GM21723 (cell line): ENCODE results near the gene TEFM.
"Not testable (repeated sequence)": the region's sequence is repeated elsewhere in the genome, so short reads cannot be mapped to it uniquely, and the experiment has no call there.

Source experiments
- ATAC-seq: cut with Tn5 transposase; IDR thresholded peaks from one replicate; pipeline ENCODE4 v1.9.1; 2021; ENCODE audit warnings: mild to moderate bottlenecking, moderate library complexity; ENCODE audit not compliant: unreplicated experiment

Gene TEFM

GRCh38 chr17:30921544-30922196, 15.6 kb upstream of the TEFM start, which contains the start of gene ADAP2:
ADAP2 (plus strand) TSS chr17:30921945; CDS start chr17:30922015, 70 bp downstream.
- ATAC-seq: no peak

GRCh38 chr17:30920683-30921543, 14.9 kb upstream of the TEFM start:
- no peak for ATAC-seq

DNA sequence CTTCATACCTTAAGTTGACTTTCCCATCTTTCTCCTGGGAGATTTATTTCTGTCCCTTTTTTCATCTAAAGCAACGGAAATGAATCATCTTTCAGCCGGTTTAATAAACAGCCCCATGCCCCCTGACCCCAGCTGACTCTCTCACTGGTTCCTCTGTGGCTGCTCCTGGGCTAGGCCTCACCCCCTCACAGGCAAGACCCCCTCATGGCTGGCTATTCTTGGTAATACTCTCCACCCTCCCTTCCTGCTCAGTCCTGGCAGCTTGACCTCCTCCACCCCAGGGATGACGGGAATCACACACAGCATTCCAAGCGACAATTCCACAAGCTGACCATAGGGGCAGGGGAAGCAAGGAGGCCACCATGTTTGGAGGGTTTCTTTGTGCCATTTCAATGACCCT, 14.2 kb upstream of the TEFM start:
- ATAC-seq: no peak

- no peak for ATAC-seq
Measured at GRCh38 chr17:30917050-30917449, 11.0 kb upstream of the TEFM start.

- ATAC-seq: no peak
Measured at GRCh38 chr17:30915833-30916611, 10.0 kb upstream of the TEFM start.

- no peak for ATAC-seq
Measured at GRCh38 chr17:30913955-30914354, 7.9 kb upstream of the TEFM start.

- not testable (repeated sequence) for ATAC-seq
Measured at GRCh38 chr17:30910151-30910550, 4.1 kb upstream of the TEFM start.

- no peak for ATAC-seq
Measured at GRCh38 chr17:30908717-30909420, 2.8 kb upstream of the TEFM start.

GRCh38 chr17:30905742-30906100, 317 bp downstream of the TEFM start:
- peak; percentile 23 for ATAC-seq

GRCh38 chr17:30897311-30897710, 8.7 kb downstream of the TEFM start:
- ATAC-seq: no peak

GRCh38 chr17:30894236-30894635, 11.8 kb downstream of the TEFM start:
- no peak for ATAC-seq

DNA sequence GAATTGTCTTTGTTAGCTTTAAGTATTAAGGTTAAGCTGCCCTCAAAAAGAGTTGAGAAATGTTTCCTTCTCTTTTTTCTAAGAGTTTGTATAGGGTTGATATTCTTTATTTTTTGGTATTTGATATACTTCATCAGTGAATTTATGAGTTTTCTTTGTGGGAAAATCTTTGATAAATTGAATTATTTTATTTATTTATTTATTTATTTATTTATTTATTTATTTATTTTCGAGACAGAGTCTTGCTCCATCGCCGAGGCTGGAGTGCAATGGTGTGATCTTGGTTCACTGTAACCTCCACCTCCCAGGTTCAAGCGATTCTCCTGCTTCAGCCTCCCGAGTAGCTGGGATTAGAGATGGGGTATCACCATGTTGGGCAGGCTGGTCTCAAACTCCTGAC, 19.9 kb downstream of the TEFM start:
- ATAC-seq: no peak

DNA sequence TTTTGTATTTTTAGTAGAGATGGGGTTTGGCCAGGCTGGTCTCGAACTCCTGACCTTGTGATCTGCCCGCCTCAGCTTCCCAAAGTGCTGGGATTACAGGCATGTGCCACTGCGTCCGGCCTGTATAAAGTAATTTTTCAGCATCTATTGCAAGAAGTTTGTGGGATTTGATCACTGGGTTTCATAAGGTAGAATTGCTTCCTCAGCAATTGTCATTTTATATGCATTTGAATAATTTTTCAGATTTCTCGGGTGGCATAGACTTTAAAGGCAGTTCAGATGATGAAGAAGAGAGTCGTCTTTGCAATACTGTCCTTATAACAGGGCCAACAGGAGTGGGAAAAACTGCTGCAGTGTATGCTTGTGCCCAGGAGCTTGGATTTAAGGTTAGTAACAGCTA, 37.0 kb downstream of the TEFM start:
- no peak for ATAC-seq

DNA sequence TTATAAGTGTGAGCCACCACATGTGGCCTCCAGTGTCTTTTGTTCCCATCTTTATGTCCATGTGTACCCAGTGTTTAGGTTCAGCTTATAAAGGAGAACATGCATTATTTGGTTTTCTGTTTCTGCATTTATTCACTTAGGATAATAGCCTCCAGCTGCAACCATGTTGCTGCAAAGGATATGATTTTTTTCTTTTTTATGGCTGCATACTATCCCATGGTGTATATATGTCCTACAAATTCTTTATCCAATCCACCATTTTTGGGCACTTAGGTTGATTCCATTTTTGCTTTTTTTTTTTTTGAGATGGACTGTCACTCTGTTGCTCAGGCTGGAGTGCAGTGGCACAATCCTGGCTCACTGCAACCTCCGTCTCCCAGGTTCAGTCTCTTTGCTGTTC, 41.4 kb downstream of the TEFM start:
- no peak for ATAC-seq

DNA sequence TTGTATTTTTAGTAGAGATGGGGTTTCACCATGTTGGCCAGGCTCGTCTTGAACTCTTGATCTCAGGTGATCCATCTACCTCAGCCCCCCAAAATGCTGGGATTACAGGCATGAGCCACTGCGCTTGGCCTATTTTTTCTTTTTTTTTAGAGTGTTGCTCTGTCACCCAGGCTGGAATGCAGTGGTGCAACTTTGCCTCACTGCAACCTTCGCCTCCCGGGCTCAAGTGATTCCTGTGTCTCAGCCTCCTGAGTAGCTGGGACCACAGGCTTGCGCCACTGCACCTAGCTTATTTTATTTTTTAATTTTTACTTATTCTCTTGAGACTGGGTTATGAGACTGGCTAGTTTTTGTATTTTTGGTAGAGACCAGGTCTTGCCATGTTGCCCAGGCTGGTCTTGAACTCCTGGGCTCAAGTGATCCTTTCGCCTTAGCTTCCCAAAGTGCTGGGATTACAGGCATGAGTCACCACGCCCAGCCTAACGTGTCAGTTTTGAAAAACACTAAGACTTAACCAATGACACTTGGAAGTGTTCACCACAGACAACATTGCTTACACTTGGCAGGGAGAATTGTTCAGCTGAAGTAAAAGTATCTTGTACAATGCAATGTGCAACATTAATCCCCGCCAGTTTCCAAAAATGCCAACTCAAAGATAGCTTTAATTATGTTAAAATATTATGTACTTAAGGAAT, 47.3 kb downstream of the TEFM start:
- no peak for ATAC-seq

DNA sequence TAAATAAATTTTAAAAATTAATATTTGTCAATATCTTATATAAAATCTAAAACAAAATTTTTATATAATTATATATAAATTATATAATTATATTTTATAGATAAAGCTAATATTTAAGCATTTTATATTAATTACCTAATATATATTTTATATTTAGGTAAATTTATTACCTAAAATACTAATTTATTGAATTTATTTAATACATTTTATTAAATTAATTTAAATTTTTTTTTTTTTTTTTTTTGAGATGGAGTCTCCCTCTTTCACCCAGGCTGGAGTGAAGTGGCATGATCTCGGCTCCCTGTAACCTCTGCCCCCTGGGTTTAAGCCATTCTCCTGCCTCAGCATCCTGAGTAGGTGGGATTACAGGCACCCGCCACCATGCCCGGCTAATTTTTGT, 51.9 kb downstream of the TEFM start:
- no peak for ATAC-seq
